Measurements from ENCODE around the gene OR52N2.

- TF ChIP-seq EP300 (IDR thresholded peaks at IDR 0.05) (no peak), CTCF (IDR thresholded peaks at IDR 0.05) (no peak), POLR2A (IDR thresholded peaks at IDR 0.05) (no peak)
Observed at GRCh38 chr11:5837695-5838094, 29.0 kb downstream of the OR52N2 start.

All from ovary (tissue), 3 donors.